Ovary (tissue), 3 donors: Measurements from ENCODE around the gene PSMC3.

Experiments
- POLR2A ChIP-seq: fragments of 450-650 bp; IDR thresholded peaks from one replicate; pipeline ENCODE4 v1.6.1; 2017; ENCODE audit warnings: antibody characterized with exemption, mild to moderate bottlenecking, moderate library complexity
- TF ChIP-seq, protein P1 (sequence below), 3 donors: fragments of 450-650 bp in 2 of 3; fragments of 200-600 bp in 1 of 3; IDR thresholded peaks; one replicate each; pipeline versions ENCODE4 v1.5.1 to v1.8.0; 2016 to 2022; ENCODE audit warnings: antibody characterized with exemption in 3 of 3, mild to moderate bottlenecking in 1 of 3
- donor health status: DM: no; HTN: no; CAD: no.

- TF ChIP-seq, protein P1, sequence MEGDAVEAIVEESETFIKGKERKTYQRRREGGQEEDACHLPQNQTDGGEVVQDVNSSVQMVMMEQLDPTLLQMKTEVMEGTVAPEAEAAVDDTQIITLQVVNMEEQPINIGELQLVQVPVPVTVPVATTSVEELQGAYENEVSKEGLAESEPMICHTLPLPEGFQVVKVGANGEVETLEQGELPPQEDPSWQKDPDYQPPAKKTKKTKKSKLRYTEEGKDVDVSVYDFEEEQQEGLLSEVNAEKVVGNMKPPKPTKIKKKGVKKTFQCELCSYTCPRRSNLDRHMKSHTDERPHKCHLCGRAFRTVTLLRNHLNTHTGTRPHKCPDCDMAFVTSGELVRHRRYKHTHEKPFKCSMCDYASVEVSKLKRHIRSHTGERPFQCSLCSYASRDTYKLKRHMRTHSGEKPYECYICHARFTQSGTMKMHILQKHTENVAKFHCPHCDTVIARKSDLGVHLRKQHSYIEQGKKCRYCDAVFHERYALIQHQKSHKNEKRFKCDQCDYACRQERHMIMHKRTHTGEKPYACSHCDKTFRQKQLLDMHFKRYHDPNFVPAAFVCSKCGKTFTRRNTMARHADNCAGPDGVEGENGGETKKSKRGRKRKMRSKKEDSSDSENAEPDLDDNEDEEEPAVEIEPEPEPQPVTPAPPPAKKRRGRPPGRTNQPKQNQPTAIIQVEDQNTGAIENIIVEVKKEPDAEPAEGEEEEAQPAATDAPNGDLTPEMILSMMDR (IDR thresholded peaks at IDR 0.05): no peak
- TF ChIP-seq POLR2A: no peak
Measured at GRCh38 chr11:47390422-47390760, 35.8 kb downstream of the PSMC3 start.
